ENCODE measurements around the gene ANKAR. TPM values are rescaled to one million over a fixed set of nuclear protein-coding genes. Genes with fewer than 3 reads are reported as not detected.
"Not testable (repeated sequence)": the region's sequence is repeated elsewhere in the genome, so short reads cannot be mapped to it uniquely, and the experiment has no call there.

Gene ANKAR
- total RNA-seq, 1 experiment from 2014 or later = 4.4 TPM

DNA sequence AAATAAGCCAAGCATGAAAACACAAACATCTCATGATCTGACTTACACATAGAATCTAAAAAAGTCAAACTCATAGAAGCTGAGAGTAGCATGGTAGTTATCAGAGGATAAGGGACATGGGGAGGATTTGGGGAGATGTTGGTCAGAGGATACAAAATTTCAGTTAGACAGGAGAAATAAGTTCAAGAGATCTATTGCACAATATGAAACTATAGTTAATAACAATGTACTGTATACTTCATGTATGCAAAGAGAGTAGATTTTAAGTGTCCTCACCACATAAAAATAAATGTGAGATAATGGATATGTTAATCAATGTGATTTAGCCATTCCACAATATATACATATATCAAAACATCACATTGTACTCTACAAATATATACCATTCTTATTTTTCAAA, 23.2 kb upstream of the ANKAR start:
- ChIA-PET POLR2A (interaction anchor here (0.6 kb wide), 1 partner anchor 1855 kb away, joined by 5 read pairs; no protein-coding TSS in a partner anchor), CTCF (interaction anchor here (0.6 kb wide), 1 partner anchor 878 kb away, joined by 3 read pairs; no protein-coding TSS in a partner anchor)
- no peaks in the 10 kb centered on the region for H3K4me1 ChIP-seq (ENCODE audit: control insufficient read depth, insufficient read depth, low read length)
- DNase-seq (ENCODE audit: low read depth, low spot score) = no peak
- intact Hi-C loops (cut with micrococcal nuclease; ENCODE audit: unreplicated experiment) (no loop called here), in situ Hi-C loops (cut with HindIII; ENCODE audit: low pct_unique_long_range_greater_than_20kb, low sequenced_read_pairs) (no loop called here)
- TF ChIP-seq, protein P1, sequence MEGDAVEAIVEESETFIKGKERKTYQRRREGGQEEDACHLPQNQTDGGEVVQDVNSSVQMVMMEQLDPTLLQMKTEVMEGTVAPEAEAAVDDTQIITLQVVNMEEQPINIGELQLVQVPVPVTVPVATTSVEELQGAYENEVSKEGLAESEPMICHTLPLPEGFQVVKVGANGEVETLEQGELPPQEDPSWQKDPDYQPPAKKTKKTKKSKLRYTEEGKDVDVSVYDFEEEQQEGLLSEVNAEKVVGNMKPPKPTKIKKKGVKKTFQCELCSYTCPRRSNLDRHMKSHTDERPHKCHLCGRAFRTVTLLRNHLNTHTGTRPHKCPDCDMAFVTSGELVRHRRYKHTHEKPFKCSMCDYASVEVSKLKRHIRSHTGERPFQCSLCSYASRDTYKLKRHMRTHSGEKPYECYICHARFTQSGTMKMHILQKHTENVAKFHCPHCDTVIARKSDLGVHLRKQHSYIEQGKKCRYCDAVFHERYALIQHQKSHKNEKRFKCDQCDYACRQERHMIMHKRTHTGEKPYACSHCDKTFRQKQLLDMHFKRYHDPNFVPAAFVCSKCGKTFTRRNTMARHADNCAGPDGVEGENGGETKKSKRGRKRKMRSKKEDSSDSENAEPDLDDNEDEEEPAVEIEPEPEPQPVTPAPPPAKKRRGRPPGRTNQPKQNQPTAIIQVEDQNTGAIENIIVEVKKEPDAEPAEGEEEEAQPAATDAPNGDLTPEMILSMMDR (IDR thresholded peaks at IDR 0.05) = no peak
- TF ChIP-seq TCF7L2 (IDR thresholded peaks at IDR 0.05; ENCODE audit: low read depth, low read length) = no peak
- TF ChIP-seq SIN3A (IDR thresholded peaks at IDR 0.05; ENCODE audit: borderline replicate concordance, insufficient read depth, low read depth, low read length) = no peak
- TF ChIP-seq POLR2AphosphoS5 (IDR thresholded peaks at IDR 0.05; ENCODE audit: low read depth, low read length) = no peak
- TF ChIP-seq, protein P2, sequence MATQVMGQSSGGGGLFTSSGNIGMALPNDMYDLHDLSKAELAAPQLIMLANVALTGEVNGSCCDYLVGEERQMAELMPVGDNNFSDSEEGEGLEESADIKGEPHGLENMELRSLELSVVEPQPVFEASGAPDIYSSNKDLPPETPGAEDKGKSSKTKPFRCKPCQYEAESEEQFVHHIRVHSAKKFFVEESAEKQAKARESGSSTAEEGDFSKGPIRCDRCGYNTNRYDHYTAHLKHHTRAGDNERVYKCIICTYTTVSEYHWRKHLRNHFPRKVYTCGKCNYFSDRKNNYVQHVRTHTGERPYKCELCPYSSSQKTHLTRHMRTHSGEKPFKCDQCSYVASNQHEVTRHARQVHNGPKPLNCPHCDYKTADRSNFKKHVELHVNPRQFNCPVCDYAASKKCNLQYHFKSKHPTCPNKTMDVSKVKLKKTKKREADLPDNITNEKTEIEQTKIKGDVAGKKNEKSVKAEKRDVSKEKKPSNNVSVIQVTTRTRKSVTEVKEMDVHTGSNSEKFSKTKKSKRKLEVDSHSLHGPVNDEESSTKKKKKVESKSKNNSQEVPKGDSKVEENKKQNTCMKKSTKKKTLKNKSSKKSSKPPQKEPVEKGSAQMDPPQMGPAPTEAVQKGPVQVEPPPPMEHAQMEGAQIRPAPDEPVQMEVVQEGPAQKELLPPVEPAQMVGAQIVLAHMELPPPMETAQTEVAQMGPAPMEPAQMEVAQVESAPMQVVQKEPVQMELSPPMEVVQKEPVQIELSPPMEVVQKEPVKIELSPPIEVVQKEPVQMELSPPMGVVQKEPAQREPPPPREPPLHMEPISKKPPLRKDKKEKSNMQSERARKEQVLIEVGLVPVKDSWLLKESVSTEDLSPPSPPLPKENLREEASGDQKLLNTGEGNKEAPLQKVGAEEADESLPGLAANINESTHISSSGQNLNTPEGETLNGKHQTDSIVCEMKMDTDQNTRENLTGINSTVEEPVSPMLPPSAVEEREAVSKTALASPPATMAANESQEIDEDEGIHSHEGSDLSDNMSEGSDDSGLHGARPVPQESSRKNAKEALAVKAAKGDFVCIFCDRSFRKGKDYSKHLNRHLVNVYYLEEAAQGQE (IDR thresholded peaks at IDR 0.05; ENCODE audit: insufficient read depth in 1 of 2, low read depth in 2 of 2, low read length in 1 of 2) = no peak
- no peaks in the 10 kb centered on the region for H3K27me3 ChIP-seq (ENCODE audit: control insufficient read depth, insufficient read depth, low read length)
- H3K36me3 ChIP-seq (ENCODE audit: control insufficient read depth, insufficient read depth, low read length) = no peaks in the 10 kb centered on the region
- H3K27ac ChIP-seq (ENCODE audit: low read length) = no peak overlapping the region
- H3K4me3 ChIP-seq (ENCODE audit: low read depth in 2 of 2, low read length in 2 of 2) = no peak overlapping the region
- BruUV-seq (replicated peaks) = no TSS peak
- no peaks in the 10 kb centered on the region for H3K9me3 ChIP-seq (ENCODE audit: control insufficient read depth, insufficient read depth, low read depth, low read length)
- ATAC-seq = no peak

DNA sequence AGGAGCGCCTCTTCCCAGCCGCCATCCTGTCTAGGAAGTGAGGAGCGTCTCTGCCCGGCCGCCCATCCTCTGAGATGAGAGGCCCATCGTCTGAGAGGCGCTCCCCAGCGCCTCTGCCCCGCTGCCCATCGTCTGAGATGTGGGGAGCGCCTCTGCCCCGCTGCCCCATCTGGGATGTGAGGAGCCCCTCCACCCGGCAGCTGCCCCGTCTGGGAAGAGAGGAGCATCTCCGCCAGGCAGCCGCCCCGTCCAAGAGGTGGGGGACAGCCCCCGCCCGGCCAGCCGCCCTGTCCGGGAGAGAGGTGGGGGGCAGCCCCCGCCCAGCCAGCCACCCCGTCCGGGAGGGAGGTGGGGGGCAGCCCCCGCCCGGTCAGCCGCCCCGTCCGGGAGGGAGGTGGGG, 21.0 kb upstream of the ANKAR start:
- CTCF ChIA-PET; intact Hi-C loops (cut with micrococcal nuclease; ENCODE audit: unreplicated experiment); ATAC-seq; H3K4me3 ChIP-seq (ENCODE audit: low read depth in 2 of 2, low read length in 2 of 2); H3K4me1 ChIP-seq (ENCODE audit: control insufficient read depth, insufficient read depth, low read length); H3K36me3 ChIP-seq (ENCODE audit: control insufficient read depth, insufficient read depth, low read length); H3K27me3 ChIP-seq (ENCODE audit: control insufficient read depth, insufficient read depth, low read length); in situ Hi-C loops (cut with HindIII; ENCODE audit: low pct_unique_long_range_greater_than_20kb, low sequenced_read_pairs); POLR2A ChIA-PET; H3K27ac ChIP-seq (ENCODE audit: low read length); H3K9me3 ChIP-seq (ENCODE audit: control insufficient read depth, insufficient read depth, low read depth, low read length); BruUV-seq (replicated peaks); DNase-seq (ENCODE audit: low read depth, low spot score): not testable (repeated sequence)

DNA sequence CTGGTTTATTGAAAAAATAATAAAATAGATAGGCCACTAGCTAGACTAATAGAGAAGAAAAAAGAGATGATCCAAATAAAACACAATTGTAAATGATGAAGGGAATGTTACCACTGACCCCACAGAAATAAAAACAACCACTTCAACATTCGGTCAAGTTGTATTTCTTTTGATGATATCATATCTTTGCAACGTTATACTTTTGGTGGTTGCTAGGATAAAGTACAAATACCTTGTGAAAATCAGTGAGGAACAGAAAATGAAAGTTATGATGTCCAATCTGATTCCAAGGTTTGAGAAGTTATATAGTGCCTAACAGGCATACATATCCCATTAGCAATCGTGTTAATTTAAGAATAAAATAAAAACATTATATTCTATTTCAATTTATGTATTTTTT, 19.8 kb upstream of the ANKAR start:
- Histone ChIP-seq H3K27me3 (ENCODE audit: control insufficient read depth, insufficient read depth, low read length) (no peaks in the 10 kb centered on the region), H3K36me3 (ENCODE audit: control insufficient read depth, insufficient read depth, low read length) (no peaks in the 10 kb centered on the region), H3K4me1 (ENCODE audit: control insufficient read depth, insufficient read depth, low read length) (no peaks in the 10 kb centered on the region), H3K9me3 (ENCODE audit: control insufficient read depth, insufficient read depth, low read depth, low read length) (no peaks in the 10 kb centered on the region), H3K27ac (ENCODE audit: low read length) (no peak overlapping the region), H3K4me3 (ENCODE audit: low read depth in 2 of 2, low read length in 2 of 2) (no peak overlapping the region)
- BruUV-seq (replicated peaks) = no TSS peak
- TF ChIP-seq TCF7L2 (IDR thresholded peaks at IDR 0.05; ENCODE audit: low read depth, low read length) = no peak
- no peak for TF ChIP-seq SIN3A (IDR thresholded peaks at IDR 0.05; ENCODE audit: borderline replicate concordance, insufficient read depth, low read depth, low read length)
- TF ChIP-seq, protein P2 (IDR thresholded peaks at IDR 0.05; ENCODE audit: insufficient read depth in 1 of 2, low read depth in 2 of 2, low read length in 1 of 2) = no peak
- TF ChIP-seq, protein P1 (IDR thresholded peaks at IDR 0.05) = no peak
- TF ChIP-seq POLR2AphosphoS5 (IDR thresholded peaks at IDR 0.05; ENCODE audit: low read depth, low read length) = no peak
- ATAC-seq (no peak), DNase-seq (ENCODE audit: low read depth, low spot score) (no peak)
- POLR2A ChIA-PET = no interaction called here
- in situ Hi-C loops (cut with HindIII; ENCODE audit: low pct_unique_long_range_greater_than_20kb, low sequenced_read_pairs) = no loop called here
- CTCF ChIA-PET = no interaction called here
- intact Hi-C loops (cut with micrococcal nuclease; ENCODE audit: unreplicated experiment) = no loop called here

All from Panc1 (cell line).